NT2/D1 (cell line): ENCODE measurements around the gene RPA1.

Experiments used
- DNase-seq: peaks from one replicate; pipeline ENCODE4 v3.0.0-alpha.2; 2011; ENCODE audit warnings: low read depth, low spot score
- H3K27me3 ChIP-seq: 2 replicates; pipeline ENCODE4 v1.6.0; 2011; ENCODE audit warnings: mild to moderate bottlenecking; ENCODE audit not compliant: insufficient read length, insufficient read depth
- H3K36me3 ChIP-seq: 2 replicates; pipeline ENCODE4 v1.6.1; 2011; ENCODE audit warnings: mild to moderate bottlenecking, low read length, mixed read lengths; ENCODE audit not compliant: insufficient read depth, insufficient read length
- H3K4me1 ChIP-seq: 2 replicates; pipeline ENCODE4 v1.5.1; 2011; ENCODE audit not compliant: insufficient read depth, insufficient read length
- H3K4me3 ChIP-seq: 2 replicates; pipeline ENCODE4 v1.5.1; 2011; ENCODE audit warnings: low read depth; ENCODE audit not compliant: insufficient read length
- H3K9ac ChIP-seq: 2 replicates; pipeline ENCODE4 v1.6.0; 2011; ENCODE audit warnings: low read depth; ENCODE audit not compliant: insufficient read length
- H3K9me3 ChIP-seq: 2 replicates; pipeline ENCODE4 v1.5.1; 2011; ENCODE audit warnings: mild to moderate bottlenecking, low read length; ENCODE audit not compliant: insufficient read depth
- SUZ12 ChIP-seq: IDR thresholded peaks from 2 replicates; pipeline ENCODE4 v1.6.1; 2011; ENCODE audit not compliant: insufficient read length, insufficient read depth; ENCODE audit errors: extremely low read depth
- YY1 ChIP-seq: IDR thresholded peaks from 2 replicates; pipeline ENCODE4 v1.6.1; 2011; ENCODE audit not compliant: insufficient read length, insufficient read depth
- ZNF274 ChIP-seq: IDR thresholded peaks from 2 replicates; pipeline ENCODE4 v1.6.1; 2011; ENCODE audit warnings: mild to moderate bottlenecking, low read depth, low read length

RPA1 gene

DNA sequence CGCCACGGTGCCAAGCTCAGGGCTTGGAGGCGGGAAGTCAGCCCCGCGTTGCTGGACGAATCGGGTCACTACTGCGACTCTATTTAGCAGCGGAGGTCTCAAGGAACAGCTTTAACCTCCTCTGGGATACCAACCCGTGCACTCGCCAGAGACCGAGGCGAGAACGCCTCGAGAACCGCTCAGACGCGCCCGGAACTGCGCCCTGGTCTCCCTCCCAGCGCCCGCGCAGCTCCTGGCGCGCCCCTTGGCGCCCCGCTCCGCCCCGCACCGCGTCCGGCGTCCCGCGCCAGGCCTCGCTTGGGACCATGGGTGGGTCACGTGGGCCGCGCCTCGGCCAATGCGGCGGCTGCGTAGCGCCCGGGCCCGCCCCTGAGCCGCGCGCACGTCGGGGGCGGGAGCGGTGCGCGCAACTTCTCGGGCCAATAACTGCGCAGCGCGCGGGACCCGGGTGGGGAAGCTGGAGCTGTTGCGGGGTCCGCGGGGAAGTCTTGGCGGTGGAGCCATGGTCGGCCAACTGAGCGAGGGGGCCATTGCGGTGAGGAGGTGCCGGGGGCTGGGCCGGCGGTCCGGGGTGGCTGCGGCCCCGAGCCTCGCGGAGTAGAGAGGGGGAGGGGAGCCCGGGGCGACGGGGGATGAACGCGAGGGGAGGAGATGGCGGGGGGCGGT is at the start of gene RPA1, which contains the start of gene SMYD4:
TSS of gene RPA1 (plus strand) at position 414 of the 666 bp plus-strand sequence. CDS start at position 503, 89 bp downstream.
TSS of gene SMYD4 (minus strand) at position 311 of the 666 bp plus-strand sequence. CDS start 1,908 bp downstream, outside the sequence.
- H3K27me3 ChIP-seq = no peaks in the 10 kb centered on the region
- TF ChIP-seq YY1 (no peak), ZNF274 (no peak), SUZ12 (no peak)
- no peaks in the 10 kb centered on the region for H3K4me1 ChIP-seq
- DNase-seq = peak; percentile 57
- H3K9ac ChIP-seq = peak within 1 kb of the TSS; percentile 93
- H3K4me3 ChIP-seq = peak within 1 kb of the TSS; percentile 62
- H3K9me3 ChIP-seq = no peaks in the 10 kb centered on the region
- H3K36me3 ChIP-seq = peaks cover 39% of the 10 kb centered on the region

DNA sequence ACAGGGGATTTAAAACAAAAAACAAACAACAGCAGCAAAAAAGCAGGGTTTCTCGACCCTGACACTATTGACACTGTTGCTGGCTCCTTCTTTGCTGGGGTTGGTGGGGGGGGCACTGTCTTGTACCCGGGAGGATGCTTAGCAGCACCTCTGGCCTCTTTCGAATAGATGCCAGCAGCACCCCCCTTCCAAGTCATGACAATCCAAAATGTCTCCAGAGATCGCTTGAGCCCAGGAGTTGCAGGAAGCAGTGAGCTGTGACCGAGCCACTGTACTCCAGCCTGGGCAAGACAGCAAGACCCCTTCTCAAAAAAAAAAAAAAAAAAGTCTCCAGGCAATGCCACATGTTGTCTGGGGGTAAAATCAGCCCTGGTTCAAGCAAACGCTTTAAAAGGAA is 47.6 kb upstream of the RPA1 start:
- DNase-seq = no peak
- Histone ChIP-seq H3K9ac (no peak overlapping the region), H3K9me3 (no peaks in the 10 kb centered on the region), H3K4me3 (no peak overlapping the region), H3K27me3 (no peaks in the 10 kb centered on the region), H3K36me3 (peaks cover 66% of the 10 kb centered on the region), H3K4me1 (no peaks in the 10 kb centered on the region)
- no peak for TF ChIP-seq YY1
- no peak for TF ChIP-seq ZNF274
- TF ChIP-seq SUZ12 = no peak

DNA sequence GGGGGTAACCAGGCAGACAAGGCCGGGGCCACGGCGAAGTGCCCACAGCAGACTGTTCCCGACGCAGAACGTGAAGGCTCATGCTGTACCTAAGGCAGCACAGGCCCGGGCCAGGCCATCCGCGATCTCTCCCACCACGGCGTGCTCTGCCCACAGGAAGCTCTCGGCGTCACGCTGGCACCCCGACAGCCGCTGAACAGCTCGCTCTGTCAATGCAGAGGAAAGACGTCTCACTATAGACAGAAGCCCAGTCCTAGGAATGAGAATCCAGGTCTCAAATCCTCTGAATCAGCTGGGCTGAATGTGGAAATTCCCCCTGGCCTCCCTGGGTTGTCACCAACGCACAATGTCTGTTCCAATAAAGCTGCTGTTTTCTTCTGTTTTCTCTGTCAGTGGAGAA is 46.5 kb upstream of the RPA1 start:
- Histone ChIP-seq H3K4me3 (no peak overlapping the region), H3K9me3 (no peaks in the 10 kb centered on the region), H3K9ac (no peak overlapping the region), H3K36me3 (peaks cover 64% of the 10 kb centered on the region), H3K4me1 (no peaks in the 10 kb centered on the region), H3K27me3 (no peaks in the 10 kb centered on the region)
- no peak for DNase-seq
- no peak for TF ChIP-seq SUZ12
- TF ChIP-seq YY1 = no peak
- no peak for TF ChIP-seq ZNF274

DNA sequence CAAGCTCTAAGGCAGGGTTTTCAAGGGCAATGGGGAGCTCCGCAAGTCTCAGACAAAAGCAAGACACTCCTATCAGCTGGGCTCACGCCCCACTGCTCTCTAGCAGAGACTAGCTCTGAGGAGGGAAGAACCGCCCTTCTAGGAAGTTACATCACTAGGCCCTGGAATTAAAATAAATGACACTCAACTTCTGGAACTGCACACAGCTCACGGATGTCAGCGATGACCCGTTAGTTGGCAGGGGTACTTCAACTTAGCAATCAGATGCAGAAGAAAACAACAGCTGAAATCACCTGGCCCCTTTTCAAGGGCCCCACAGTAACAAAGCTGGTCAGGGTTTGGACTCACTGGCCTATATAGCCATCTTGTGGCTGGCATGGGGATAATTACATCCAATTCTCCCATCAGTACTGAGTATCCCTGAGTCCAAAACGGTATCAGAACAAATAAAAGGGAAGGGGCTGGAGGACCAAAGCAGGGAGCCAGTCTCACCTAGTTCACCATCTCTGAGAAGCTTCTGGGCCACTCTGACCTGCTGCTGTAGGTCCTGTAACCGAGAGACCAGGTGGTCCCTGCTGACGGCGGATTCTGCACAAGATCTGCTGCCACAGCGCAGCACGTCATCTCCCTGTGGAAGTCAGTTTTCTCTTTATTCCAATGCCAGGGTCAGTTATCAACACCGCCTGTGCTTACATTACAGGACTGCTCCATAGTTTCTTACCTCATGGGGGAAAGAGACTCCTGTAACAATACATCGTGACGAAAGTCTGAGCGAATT is 45.8 kb upstream of the RPA1 start:
- Histone ChIP-seq H3K9ac (no peak overlapping the region), H3K4me3 (no peak overlapping the region), H3K4me1 (no peaks in the 10 kb centered on the region), H3K9me3 (no peaks in the 10 kb centered on the region), H3K27me3 (no peaks in the 10 kb centered on the region), H3K36me3 (peaks cover 59% of the 10 kb centered on the region)
- DNase-seq = no peak
- TF ChIP-seq ZNF274 (no peak), YY1 (no peak), SUZ12 (no peak)

DNA sequence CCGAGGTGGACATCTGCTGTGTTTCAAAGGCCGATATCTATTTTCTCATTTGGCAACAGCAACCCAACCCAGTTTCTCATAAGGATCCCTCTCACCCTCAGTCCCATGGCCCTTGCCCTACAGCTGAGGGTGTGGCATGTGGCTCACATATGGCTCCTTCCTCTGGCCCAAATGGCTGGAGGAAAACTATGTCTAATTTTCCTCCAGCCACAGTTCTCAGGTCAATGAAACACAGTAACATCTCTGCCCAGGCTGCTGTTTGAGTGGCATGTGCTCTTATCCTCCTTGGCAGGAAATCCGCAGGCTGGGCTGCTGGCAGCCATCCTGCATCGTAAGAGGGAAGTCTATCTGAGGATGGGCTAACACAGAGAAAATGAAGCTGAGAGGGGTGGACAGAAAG is 43.9 kb upstream of the RPA1 start:
- Histone ChIP-seq H3K4me3 (no peak overlapping the region), H3K4me1 (no peaks in the 10 kb centered on the region), H3K36me3 (peaks cover 59% of the 10 kb centered on the region), H3K9me3 (no peaks in the 10 kb centered on the region), H3K27me3 (no peaks in the 10 kb centered on the region), H3K9ac (no peak overlapping the region)
- DNase-seq = no peak
- TF ChIP-seq SUZ12 = no peak
- TF ChIP-seq ZNF274 = no peak
- no peak for TF ChIP-seq YY1

DNA sequence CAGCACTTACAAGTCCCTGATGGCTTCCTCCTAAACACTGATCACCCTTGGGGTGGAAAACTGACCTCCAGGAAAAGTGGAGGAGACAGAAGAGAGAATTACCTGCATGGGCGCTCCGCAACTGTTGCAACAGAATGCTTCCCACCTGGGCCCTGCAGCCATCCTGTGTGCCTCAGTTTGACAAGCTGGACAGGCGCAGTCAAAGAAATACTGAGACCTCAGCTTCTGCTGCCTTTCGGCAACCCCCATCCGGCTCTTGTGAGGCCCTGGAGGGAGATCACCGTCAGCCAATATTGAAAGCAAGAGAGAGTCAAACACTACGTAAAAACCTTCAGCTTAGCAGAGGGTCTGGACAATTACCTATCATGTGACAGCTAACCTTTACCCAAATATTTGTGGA is 43.1 kb upstream of the RPA1 start:
- H3K9ac ChIP-seq = no peak overlapping the region
- DNase-seq = no peak
- no peaks in the 10 kb centered on the region for H3K4me1 ChIP-seq
- no peak overlapping the region for H3K4me3 ChIP-seq
- H3K27me3 ChIP-seq = no peaks in the 10 kb centered on the region
- no peaks in the 10 kb centered on the region for H3K9me3 ChIP-seq
- TF ChIP-seq ZNF274 (no peak), YY1 (no peak), SUZ12 (no peak)
- peaks cover 51% of the 10 kb centered on the region for H3K36me3 ChIP-seq

DNA sequence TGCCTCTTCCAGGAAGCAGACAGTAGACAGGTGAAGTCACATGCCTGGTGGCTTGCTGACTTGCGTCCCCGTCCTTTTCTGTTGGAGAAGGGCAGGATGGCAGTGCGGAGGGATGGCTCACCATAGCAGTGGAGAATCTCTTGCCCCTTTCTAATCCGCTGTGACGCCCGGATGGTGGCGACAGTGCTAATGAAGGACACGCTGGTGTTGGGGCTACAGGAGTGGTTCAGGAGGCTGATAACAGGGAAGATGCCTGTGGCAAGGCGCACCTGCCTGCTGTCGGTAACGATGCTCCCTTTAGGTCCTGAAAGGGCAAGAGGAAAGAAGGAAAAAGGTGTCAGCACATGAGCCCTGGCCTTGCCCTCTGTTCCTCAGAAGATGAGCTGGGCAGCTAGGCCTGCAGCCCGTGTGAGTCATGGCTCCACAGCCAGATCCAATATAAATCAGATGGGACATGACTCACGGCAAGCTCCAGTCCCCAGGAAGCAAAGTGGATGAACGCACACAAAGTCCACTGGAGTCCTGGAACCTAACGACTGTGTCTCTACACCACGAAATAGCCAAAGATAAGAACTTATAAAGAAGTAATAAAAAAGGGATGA is 42.4 kb upstream of the RPA1 start:
- no peak for TF ChIP-seq ZNF274
- no peak for TF ChIP-seq YY1
- no peak for TF ChIP-seq SUZ12
- Histone ChIP-seq H3K4me3 (no peak overlapping the region), H3K9ac (no peak overlapping the region), H3K36me3 (peaks cover 46% of the 10 kb centered on the region), H3K4me1 (no peaks in the 10 kb centered on the region), H3K9me3 (no peaks in the 10 kb centered on the region), H3K27me3 (no peaks in the 10 kb centered on the region)
- DNase-seq = no peak
